NCI-H1436 treated with DMSO at 0.1 percent for 48 hours (cell line): ENCODE measurements around the gene LCOR.

ENCODE experiments used
- DNase-seq: peaks from one replicate; lab custom pipeline; 2025; lab: John Stamatoyannopoulos, UW

Gene LCOR

GRCh38 chr10:96890172-96890513, 58.0 kb downstream of the LCOR start:
- no peak for DNase-seq

- DNase-seq = no peak
Measured at GRCh38 chr10:96890580-96890979, 58.5 kb downstream of the LCOR start.

GRCh38 chr10:96891840-96892239, 59.7 kb downstream of the LCOR start:
- no peak for DNase-seq

DNA sequence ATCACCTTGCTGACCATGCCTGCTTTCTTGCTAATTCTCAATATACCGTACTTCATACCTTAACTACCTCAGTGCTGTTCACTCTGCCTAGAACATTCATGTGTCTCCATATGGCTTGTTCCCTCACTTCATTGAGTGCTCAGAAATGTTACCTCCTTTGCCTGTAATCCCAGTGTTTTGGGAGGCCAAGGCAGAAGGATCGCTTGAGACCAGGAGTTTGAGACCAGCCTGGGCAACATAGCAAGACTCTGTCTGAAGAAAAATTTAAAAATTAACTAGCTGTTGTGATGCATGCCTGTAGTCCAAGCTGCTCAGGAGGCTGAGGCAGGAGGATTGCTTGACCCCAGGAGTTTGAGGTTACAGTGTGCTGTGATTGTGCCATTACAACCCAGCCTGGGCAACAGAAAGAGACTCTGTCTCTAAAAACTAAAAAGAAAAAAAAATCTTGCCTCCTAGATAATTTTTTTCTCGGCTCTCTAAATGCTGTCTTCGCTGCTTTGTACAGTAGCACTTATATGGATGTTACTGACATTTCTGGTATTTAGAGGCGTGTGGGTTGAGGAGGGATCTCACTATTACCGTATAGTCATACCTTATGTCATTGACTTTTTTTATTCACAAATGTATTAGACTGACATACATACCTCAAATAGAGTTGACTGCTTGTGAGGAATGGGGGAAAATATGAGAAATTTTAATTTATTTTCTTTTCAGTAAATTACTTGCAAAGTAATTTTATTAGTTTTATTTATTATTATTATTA, 63.7 kb downstream of the LCOR start:
- no peak for DNase-seq

DNA sequence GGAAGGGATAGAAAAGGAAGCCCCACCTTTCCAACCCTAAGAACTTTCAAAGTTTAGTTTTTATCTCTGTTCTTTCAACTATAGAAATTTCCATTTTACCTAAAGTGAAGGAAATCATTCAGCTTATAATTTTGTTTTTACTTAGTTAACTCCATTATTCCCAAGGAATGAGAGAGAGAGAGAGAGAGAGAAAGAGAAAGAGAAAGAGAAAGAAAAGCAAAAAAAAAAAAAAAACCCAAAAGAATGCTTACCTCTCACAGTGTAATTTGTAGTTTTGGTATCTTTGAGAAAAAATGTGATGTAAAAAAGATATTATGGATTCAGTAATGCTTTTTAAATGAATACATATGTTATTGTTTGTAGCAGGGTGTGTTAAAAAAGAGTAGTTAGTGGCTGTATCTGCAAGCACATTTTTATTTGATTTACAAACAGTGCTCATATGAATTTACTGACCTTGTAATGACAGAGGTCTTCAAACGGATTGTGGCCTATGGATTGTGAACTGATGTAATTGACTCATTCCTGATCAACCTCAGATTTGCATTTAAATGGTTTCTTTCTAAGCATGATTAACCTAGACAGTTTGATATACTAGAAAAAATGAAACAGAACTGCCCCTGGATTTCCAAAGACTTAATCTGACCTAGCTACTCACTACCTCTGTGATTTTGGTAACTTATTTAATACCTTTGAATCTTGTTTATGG, 64.9 kb downstream of the LCOR start:
- no peak for DNase-seq

GRCh38 chr10:96902117-96902516, 70.0 kb downstream of the LCOR start:
- no peak for DNase-seq

DNA sequence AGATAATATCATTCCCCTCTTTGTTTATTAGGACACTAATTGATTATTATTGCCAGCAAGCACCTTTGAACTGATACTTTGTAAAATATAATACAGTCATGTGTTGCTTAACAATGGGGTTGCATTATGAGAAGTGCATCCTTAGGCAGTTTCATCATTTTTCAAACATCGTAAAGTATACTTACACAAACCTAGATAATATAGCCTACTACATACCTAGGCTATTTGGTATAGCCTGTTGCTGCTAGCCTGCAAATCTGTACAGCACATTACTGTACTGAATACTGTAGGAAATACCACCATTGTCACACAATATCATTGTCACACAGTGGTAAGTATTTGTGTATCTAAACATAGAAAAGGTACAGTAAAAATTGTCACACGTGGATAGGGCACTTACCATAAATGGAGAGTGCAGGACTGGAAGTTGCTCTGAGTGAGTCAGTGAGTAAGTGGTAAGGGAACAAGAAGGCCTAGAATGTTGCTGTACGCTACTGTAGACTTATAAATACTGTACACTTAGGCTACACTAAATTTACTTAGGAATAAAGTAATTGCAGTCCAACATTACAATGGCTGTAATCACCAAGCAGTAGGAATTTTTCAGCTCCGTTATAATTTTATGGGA, 70.7 kb downstream of the LCOR start:
- no peak for DNase-seq

- no peak for DNase-seq
Measured at GRCh38 chr10:96904648-96905047, 72.5 kb downstream of the LCOR start.

DNA sequence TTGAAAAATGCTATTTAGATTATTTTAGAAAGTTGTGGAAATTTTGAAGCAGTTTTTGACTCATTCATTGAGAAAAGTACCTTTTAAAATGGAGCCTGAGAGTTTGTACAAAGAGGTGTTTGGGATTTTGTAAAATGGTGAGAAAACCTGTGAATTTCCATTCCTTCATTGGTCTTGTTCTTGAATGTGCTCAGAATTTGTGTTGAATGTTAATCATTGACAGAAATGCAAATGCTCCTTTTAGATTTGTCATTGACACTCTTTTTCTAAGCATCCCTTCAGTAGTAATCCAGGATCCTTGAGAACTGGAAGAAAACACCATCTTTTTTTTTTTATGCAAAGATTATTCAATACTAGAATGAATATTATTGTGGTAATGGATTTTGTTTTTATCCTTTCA, 74.8 kb downstream of the LCOR start:
- no peak for DNase-seq

DNA sequence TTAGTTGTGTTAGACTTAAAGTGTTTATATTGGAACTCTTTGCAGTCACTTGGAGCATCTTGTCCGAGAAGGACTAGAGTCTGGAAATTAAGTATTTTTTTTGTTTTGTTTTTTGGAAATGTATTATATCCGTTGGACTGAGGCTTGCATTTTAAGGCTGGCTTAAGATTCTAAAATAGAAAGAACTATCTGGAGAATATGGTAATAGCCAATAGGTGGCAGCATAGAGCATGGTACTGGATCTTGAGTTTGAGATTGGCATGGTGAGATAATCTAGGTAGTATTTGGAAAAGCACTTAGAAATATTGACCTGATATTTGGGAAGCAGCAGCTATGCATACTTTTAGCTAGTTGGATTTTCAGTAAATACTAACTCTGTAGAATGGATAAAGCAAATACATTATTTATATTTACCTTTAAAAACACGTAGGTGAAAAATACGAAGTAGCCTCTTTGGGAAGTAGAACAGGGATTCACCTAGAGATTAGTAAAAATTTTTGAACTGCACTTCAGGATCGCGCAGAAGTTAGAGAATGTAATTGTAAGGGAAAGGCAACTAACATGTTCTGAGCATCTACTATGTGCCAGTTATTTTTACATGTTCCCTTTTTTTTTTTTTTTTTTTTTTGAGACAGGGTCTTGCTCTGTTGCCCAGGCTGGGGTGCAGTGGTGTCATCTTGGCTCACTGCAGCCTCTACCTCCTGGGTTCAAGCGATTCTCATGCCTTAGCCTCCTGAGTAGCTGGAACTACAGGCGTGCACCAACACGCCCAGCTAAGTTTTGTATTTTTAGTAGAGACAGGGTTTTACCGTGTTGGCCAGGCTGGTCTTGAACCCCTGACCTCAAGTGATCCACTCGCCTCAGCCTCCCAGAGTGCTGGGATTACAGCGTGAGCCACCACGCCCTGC, 78.6 kb downstream of the LCOR start:
- DNase-seq = no peak

DNA sequence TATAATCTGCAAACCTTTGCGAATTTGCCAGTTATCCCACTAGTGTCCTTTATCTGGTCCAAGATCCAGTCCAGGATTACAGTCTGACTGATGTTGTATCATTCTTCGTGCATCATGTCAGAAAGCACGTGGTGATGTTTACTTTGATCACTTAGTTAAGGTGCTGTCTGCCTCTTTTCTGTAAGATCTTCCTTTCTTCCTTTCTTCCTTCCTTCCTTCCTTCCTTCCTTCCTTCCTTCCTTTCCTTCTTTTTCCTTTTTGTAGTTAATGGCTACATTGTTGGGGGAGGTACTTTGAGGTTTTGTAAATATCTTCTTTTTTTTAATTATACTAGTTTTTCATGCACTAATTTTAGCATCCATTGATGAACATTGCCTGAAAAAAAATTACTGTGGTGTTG, 80.3 kb downstream of the LCOR start:
- DNase-seq = no peak

DNA sequence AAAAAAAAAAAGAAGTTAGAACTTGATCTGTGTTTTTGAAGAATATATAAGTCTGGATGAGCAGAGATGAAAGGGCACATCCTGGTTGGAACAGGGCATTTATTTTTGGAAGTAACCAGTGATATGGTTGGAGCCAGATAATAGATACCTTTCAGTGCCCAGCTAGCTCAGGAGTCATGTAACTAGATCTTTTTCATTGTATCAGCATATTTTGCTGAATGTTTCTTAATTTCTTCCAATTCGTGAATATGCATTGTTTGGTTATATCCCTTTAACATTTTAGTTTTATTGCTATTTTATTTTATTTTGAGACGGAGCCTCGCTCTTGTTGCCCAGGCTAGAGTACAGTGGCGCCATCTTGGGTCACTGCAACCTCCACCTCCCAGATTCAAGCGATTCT, 81.8 kb downstream of the LCOR start:
- no peak for DNase-seq

DNA sequence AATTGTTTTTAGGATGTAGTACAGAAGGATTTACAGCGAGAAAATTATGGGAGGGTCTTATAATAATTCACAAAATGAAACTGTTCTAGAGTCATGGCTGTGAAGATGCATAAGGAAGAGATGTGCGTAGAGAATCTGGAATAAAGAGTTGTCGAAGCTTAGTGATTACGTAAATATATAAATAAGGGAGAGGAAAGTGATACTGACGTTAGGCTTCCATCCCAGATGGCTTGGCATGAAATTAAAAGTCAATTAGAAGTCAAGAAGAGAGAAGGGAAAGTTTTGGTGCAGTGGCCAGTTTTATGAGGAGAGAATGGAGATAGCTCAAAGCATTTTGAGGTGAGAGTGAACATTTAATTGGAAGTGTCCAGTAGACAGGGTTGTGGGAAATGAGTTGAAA, 85.5 kb downstream of the LCOR start:
- DNase-seq = no peak

DNA sequence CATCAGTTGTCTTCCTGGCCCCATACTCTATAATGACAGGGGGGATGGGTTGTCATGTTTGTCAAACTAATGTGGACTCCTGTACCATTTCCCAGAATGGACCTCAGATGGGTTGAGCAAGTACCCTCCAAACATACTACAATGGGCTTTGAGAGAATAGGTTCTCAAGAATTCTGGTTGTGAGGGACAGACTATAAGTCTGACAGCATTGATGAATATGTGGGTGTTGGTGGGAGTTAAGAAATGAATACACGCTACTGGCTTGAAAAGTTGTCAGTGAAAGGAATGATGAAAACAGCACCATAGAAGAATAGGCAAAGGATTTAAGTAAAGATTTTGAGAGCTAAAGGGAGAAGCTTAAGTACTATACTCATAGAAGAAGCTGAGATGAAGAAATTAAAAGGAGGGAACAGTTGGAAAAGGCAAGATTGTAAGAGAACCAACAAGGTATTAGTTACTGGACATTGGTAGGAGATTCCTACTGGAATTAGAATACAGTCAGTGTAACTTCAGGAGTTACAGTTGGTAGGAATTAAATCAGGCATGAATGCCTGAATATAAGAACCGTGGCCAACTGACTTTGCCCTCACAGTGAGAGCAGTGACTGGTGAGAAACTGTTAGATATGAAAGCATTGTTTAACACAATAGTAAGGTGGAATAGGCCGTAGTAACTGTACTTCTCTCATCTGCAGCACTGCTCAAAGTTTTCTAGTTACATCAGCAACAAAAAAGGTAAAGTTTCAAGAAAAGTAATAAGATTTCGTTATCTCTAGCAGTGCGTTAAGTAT, 86.3 kb downstream of the LCOR start:
- no peak for DNase-seq

- DNase-seq = no peak
Measured at GRCh38 chr10:96919785-96920430, 87.8 kb downstream of the LCOR start.

GRCh38 chr10:96921655-96922054, 89.6 kb downstream of the LCOR start:
- no peak for DNase-seq

DNA sequence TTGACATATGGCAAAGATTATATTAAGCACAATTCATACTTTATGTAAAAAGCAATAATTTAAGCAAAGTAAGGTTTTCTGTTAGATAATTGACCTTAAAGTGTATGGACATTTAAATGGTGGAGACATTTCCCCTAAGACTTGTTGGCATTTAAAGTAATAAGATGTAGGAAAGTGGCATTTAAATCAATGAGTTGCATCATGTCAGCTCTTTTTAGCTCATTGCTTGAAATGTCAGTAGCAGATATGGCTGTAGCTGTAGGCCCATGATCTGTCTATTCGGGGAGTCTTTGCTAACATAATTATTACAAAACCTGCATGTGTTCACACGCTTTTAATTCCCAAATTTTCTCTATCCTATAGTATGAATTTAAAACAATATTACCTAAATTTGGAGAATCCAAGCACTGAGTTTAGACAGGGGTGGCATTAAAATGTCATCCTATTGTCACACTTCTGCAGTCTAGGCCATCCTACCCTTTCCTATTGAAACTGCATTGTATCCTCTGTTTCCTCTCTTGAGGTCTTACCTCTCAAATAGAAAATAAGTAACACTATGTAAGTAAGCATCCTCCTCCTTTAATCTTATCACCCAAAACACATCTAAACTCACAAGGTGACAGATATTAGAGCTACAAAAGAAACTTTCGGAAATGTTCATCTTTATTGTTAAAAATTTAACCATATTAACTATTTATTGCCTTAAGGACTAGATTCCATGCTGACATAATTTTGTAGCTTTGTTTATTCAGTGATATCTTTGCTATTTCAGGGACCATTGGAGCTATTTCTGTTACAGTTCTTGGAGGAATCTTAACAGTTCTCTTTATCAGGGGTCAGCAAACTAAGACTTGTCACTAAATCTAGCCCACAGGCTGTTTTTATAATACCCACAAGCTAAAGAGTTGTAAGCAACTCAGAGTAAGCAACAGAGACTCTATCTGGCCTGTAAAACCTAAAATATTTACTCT, 91.2 kb downstream of the LCOR start:
- DNase-seq = no peak

DNA sequence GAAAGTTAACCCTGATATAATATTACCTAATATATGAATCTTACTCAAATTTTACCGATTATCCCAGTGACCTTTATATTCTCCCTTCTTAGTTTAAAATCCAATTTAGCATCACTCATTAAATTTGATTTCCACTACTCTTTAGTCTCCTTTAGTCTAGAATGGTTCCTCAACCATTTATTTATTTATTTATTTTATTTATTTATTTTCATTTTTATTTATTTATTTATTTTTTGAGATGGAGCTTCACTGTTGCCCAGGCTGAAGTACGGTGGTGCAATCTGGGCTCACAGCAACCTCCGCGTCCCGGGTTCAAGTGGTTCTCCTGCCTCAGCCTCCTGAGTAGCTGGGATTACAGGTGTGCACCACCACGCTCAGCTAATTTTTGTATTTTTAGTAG, 92.8 kb downstream of the LCOR start:
- no peak for DNase-seq

DNA sequence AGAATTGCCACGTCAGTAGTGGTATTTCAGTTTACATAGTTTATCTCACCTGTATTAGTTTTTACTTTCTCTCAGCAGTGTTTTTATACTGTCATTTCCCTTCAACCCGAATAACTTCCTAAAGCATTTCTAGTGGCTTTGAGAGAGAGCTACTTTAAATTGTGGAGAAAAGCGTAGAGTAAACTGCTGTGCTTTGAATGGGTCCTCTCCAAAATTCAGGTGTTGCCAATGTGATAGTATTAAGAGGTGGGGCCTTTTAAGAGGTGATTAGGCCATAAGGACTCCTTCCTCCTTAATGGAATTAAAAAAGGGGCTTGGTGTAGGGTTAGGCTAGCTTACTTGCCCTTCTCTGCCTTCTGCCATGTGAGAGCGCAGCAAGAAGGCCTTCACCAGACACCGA, 98.4 kb downstream of the LCOR start:
- no peak for DNase-seq

DNA sequence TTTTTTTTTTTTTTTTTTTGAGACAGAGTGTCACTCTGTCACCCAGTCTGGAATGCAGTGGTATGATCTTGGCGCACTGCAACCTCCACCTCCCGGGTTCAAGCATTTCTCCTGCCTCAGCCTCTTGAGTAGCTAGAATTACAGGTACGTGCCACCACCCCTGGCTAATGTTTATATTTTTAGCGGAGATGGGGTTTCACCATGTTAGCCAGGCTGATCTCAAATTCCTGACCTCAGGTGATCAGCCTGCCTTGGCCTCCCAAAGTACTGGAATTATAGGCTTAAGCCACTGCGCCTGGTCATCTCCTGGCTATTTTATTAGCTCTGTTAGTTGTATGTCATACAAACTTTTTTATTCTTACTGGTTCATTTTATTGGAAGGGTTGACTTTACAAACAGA, 103.0 kb downstream of the LCOR start:
- no peak for DNase-seq
